NCI-H226 (cell line): ENCODE results near the gene TOR1AIP2.
A peak's percentile ranks its signal among the peaks of the same experiment; 100 is the strongest.

Experiments used
- DNase-seq: peaks from one replicate; pipeline ENCODE4 v3.0.0-alpha.2; 2015

The TOR1AIP2 gene

GRCh38 chr1:179877586-179878265 is at the start of gene TOR1AIP2:
Gene TOR1AIP2, minus strand, starts transcription at chr1:179877803. Its CDS starts 25,138 bp downstream, at chr1:179852665.
- peak; percentile 85 for DNase-seq

DNA sequence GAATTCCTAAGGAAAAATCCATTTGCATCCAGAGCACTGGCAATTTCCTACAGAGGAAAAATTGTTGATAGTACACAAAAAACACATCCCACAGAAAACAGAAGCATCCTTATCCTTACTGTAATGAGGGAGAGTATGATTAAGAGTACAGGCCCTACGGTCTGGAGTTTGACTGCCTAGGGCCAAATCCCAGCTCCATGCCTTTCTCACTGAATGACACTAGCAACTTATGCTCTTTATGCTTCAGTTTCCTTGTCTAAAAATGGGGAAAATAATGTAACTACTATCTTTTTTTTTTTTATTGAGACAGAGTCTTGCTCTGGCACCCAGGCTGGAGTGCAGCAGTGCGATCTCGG is 49.2 kb upstream of the TOR1AIP2 start:
- no peak for DNase-seq

GRCh38 chr1:179925922-179926849 is 48.6 kb upstream of the TOR1AIP2 start:
- DNase-seq, result peak; percentile 77

DNA sequence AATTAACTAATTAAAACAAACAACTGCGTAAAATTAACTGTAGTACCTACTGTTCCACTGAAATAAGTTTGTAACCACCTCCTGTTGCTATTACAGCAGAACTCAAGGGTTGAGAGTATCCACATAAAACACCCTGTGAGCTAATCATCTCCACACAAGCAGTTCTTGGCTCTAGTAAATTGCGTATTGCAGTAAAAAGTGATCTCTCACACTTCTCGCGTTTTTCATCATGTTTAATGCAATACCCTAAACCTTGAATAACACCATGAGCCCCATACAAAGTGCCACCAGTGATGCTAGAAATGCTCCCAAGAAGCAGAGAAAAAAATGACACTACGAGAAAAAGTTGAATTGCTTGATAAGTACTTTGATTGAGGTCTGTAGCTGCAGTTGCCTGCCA is 47.7 kb upstream of the TOR1AIP2 start:
- no peak for DNase-seq

GRCh38 chr1:179924268-179924667 is 46.7 kb upstream of the TOR1AIP2 start:
- DNase-seq, result no peak

- no peak for DNase-seq
Observed at GRCh38 chr1:179923029-179923428, 45.4 kb upstream of the TOR1AIP2 start.

DNA sequence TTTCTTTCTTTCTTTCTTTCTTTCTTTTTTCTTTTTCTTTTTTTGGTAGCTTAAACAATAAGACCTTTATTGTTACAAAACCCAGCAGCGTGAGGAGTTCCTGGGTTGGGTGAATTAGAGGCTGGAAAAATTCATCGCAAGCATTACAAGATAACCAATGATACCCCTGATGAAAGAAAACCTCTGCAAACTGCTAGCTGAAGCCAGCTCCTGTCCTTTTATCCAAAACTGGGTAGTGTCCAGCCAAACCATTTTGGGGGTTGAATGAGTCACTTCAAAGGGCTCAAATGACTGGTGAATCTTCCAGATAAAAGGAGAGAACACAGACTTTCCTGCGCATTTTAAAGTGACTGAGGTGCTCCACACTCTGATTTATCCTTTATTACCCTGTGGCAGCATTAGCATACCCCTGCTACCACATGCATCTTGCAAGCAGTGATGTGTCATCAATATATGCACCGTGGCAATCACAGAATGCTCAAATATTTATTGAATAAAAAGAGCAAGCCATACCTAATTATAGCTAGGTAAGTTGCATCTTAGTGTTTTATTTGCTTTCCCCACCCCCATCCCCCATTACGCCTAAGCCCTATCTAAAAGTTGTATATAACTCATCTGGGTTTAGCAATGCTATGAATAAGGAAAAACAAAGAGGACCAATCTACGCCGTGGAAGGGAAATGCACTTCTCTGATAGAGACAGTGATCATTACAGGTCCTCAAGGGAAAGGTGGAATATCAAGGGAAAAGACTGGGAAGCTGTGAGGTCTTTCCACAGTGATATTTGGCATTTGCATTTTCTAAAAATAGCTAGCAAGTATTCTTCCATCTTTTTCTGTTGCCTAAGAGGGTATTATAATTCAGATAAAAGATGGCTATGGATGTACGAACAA is 44.6 kb upstream of the TOR1AIP2 start:
- no peak for DNase-seq

- no peak for DNase-seq
Observed at GRCh38 chr1:179921472-179921871, 43.9 kb upstream of the TOR1AIP2 start.

- no peak for DNase-seq
Observed at GRCh38 chr1:179917601-179918429, 40.2 kb upstream of the TOR1AIP2 start.

DNA sequence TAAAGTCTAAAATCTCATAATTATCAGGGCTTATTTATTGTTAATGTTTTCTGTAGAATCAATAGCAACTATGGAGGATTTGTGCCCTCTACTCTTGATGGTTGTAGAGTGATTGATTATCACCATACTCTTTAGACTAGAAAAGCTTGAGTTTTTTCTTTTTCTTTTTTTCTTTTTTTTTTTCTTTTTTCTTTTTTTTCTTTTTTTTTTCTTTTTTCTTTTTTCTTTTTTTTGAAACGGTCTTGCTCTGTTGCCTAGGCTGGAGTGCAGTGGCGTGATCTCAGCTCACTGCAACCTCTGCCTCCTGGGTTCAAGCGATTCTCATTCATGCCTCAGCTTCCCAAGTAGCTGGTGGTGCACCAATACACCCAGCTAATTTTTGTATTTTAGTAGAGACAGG is 34.2 kb upstream of the TOR1AIP2 start:
- no peak for DNase-seq

- no peak for DNase-seq
Observed at GRCh38 chr1:179910934-179911333, 33.3 kb upstream of the TOR1AIP2 start.

DNA sequence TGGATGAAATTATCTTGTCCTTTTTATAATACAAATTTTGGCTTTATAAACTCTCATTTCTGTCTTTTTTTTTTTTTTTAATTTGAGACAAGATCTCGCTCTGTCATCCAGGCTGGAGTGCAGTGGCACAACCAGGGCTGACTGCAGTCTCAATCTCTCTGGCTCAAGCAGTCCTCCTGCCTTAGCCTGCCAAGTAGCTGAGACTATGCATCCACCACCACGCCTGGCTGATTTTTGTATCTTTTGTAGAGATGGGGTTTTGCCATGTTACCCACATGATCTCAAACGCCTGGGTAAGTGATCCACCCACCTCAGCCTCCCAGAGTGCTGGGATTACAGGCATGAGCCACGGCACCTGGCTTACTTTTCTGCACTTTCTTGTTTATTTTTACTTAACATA is 12.0 kb upstream of the TOR1AIP2 start:
- no peak for DNase-seq

DNA sequence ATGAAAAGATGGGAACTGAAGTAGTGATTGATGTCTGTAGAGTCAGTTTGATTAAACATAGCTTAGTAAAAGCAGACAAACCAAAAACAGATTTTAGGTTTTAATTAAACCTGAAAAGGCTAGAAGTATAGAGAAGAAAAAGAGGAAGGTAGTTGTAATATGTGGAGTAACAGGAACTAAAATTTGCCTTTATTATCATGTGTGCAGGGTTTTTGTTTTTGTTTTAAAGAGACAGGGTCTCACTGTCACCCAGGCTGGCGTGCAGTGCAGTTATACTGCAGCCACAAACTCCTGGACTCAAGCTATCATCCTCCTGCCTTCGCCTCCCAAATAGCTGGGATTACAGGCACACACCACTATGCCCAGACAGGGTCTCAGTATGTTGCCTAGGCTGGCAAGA is 10.5 kb upstream of the TOR1AIP2 start:
- DNase-seq, result no peak

GRCh38 chr1:179883745-179884138 is 6.1 kb upstream of the TOR1AIP2 start:
- peak; percentile 19 for DNase-seq

DNA sequence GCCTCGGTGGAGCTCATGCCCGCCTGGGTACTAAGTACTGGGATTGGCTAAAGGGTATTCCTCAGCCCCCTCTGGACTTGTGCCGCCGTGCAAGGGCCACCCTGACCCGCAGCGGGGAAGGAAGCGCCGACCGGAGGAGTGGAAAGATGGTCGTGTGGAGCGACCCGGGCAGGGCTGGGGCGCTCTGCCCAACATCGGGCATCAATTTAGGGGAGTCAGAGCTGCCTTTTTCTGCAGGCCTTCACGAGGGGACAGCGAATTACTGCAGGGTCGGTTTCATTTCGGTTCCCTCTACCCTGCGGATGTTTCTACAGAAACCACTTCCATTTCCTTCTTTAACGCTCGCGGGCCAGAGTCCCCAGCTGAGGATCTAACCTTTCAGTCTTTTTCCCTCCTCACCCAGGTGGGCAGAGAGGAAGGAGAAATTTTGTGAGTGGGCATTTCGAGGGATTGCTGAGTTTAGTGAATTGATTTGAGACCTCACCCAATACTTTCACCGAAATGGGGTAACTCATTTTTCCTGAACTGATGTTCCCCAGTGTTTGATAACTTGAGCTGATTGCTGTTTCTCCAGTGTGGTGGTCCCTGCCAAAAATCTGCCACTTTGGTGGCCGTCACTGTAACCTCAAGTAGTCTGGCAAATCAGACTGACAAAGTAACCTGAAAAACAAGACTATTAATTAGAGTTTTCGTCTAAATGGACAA is 5.6 kb upstream of the TOR1AIP2 start:
- no peak for DNase-seq

DNA sequence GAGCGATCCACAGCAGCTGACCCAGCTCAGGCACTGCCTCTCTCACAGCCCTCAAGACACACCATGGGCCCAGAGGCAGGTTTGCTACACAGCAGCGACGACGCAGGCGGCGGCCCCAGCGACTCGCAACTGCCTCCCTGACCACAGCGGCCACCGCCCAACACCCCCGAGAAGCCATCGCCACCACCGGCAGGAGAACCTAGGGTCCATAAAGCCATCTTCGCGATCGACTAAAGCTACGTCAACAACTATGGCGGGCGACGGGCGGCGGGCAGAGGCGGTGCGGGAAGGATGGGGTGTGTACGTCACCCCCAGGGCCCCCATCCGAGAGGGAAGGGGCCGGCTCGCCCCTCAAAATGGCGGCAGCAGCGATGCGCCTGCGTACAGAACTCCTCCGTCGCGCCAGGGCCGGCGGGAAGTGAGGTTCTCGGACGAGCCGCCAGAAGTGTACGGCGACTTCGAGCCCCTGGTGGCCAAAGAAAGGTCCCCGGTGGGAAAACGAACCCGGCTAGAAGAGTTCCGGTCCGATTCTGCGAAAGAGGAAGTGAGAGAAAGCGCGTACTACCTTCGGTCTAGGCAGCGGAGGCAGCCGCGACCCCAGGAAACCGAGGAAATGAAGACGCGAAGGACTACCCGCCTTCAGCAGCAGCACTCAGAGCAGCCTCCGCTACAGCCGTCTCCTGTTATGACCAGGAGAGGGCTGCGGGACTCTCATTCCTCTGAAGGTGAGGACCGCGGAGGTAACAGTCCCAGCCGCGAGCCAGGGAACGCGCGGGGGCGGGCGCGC is 4.8 kb upstream of the TOR1AIP2 start, which contains the start of gene TOR1AIP1:
TOR1AIP1 (plus strand) TSS at position 33 of the 787 bp plus-strand sequence; CDS start at position 251, 218 bp downstream.
- DNase-seq, result peak; percentile 97

DNA sequence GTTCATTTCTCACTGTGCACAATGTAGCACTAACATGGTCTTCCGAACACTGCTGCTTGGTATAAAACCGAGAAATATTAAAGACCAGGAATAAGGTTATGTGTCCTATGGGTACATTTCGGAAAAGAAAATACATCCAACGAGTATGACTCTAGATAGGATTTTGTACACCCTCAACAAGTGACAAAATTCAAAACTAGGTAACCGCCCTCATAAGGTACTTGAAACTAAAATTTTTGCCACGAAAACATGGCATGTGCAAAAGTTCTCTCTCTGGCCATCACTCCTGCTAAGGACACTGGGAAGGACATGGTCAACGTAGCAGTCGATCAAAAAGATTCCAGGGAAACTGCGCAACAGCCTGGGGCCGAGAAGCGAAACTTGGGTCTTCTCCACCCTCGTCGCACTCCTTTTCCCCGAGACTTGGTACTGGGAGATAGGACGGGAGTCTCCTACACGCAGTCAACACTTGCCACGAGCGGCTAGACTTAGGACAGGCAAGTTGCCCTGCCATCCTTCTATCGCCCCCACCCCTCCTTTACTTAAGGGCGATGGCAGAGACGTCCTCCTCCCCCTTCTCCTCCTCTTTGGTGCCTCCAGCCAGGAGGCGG is 4.1 kb upstream of the TOR1AIP2 start:
- peak; percentile 83 for DNase-seq

- DNase-seq, result no peak
Observed at GRCh38 chr1:179879797-179880196, 2.2 kb upstream of the TOR1AIP2 start.

- peak; percentile 75 for DNase-seq
Observed at GRCh38 chr1:179876300-179876715, 1.3 kb downstream of the TOR1AIP2 start.
